ENCODE results near the gene PPP2R1B.

GRCh38 chr11:111766834-111767142, 599 bp upstream of the PPP2R1B start:
- TF ChIP-seq POLR2A (IDR thresholded peaks at IDR 0.05) (no peak), CTCF (IDR thresholded peaks at IDR 0.05) (no peak), POLR2AphosphoS5 (IDR thresholded peaks at IDR 0.05) (no peak)

Measured in stomach (tissue), 4 donors.